GM19467 (cell line): ENCODE measurements around the gene FIG4.
A peak's percentile ranks its signal among the peaks of the same experiment; 100 is the strongest.
"Not testable (repeated sequence)": the region's sequence is repeated elsewhere in the genome, so short reads cannot be mapped to it uniquely, and the experiment has no call there.

Experiments used
- ATAC-seq: cut with Tn5 transposase; IDR thresholded peaks from one replicate; pipeline ENCODE4 v1.9.1; 2021; ENCODE audit warnings: mild to moderate bottlenecking, moderate library complexity; ENCODE audit not compliant: unreplicated experiment

Gene FIG4

DNA sequence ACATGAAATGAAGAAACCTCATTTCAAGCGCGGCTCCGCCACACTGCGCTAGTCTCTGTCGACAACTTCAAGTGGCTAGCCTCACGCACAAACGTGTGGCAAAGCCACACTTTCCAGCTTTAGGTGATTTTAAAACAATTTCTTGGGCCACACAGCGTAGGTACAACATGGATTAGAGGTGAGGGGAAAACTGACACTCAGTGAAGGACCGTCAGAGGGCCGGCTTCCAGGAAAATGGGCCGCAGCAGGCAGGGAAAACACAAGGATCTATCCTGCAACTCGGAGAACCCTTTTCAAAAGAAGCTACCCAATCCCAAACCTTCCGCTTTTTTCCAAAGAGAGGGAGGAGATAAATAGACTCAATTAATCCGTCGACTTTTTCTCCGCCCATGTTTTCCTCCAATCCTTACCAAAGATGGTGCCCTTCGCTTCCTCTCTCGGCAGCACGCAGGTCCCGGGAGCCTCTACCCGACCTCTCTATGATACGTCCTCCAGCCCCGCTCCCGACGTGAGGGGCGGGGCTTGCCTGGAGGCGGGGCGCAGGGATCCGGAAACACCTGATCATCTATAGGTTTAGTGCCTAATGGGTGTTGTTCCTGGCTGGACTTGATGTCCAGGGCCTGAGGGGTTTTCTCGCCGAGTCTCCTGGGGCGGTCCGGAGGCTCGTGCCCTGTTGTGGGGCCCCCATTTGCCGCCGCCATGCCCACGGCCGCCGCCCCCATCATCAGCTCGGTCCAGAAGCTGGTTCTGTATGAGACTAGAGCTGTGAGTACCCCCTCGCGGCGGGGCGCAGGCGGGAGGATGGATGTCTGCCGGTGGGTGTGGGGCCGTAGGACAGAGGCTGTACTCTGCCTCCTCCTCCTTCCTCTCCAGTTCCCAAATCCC, at the start of gene FIG4, which contains the start of gene AK9:
TSS of gene FIG4 (plus strand) at position 560 of the 885 bp plus-strand sequence. CDS start at position 700, 140 bp downstream.
TSS of gene AK9 (minus strand) at position 466 of the 885 bp plus-strand sequence. CDS start 15,457 bp downstream, outside the sequence.
- ATAC-seq: peak; percentile 95

DNA sequence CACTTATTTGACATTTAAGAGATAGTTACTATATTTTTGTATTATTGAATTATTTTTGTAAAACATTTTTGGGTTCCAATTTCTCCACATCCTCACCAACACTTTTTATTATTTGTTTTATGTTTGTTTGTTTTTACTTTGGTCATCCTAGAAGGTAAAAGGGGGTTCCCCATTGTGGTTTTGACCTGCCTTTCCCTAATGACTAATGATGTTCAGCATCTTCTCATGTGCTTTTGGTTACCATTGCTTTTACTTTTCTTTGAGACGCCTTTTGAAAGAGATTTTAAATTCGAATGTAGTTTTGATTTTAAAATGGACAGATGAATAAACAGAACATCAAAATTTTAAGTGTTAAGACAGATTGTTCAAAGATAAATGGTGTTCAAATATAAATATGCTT, 47.0 kb upstream of the FIG4 start:
- ATAC-seq: no peak

DNA sequence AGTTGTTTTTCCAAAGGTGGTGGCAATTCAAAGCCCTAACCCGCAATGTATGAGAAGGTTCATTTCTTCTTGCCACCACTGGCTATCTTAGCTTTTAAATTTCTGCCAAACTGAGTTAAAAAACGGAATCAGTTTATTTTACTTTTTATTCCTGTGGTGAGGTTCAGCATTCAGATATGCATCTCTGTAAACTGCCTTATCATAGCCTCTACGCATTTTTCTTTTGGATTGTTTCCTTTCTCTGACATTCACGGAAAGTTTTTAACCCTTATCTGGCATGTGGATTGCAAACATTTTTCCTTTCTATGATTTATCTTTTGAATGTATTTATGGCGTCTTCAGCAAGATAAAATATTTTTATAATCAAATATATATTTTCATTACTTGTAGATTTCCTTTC, 37.8 kb upstream of the FIG4 start:
- no peak for ATAC-seq

DNA sequence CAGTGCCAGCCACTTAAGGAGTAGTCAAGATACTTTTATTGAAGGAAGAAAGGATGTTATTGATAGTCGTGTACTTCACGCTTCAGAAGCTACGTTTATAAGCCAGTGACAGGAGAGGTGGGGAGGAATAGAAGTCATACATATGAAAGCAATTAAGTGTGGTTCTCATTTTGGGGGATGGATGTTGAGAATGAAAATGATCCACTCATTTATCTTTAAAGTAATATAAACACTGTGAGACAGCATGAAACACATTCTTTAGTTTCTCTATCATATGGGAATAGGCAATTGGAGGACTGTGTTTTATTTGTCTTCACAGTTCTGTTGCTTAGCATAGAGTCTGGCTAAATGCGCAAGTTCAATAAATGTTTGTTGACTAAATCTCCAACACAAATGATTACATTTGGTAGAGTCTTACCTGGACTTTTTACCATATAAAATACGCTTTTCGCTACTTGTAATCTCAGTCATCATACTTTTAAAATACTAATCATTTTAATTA, 35.3 kb upstream of the FIG4 start:
- ATAC-seq: no peak

DNA sequence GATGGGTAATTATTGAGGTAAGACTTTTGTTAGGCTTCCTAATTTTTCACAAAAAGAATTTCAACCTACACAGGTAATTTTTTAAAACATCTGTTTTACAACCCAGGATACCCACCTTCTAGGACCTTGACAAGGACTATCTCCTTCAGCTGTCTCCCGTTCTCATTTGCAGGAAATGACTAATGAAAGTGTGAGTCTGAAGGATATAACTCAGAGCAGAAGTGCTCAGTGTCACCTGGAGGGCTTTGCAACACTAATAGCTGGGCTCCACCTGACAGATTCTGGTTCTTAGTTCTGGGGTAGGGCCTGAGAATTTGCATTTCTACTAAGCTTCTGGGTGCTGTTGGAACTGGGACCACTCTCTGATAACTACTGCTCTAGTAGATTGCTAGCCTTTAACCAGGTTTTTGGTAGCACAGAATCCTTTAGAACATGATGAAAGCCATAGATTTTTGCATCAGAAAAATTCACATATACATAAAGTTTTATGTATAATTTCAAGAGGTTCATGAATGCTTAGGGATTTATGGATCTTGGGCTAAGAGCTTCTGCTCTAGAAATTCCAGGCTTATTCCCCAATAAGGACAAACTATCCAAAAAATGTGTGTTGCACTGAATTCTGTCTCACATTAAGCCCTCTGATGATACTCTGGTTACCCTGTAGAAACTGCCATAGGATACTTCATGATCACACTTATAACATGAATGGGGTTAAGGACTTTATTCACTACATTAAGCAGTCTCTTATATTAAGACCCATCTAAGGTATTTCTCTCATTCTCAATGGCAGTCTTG, 30.4 kb upstream of the FIG4 start:
- ATAC-seq: no peak

GRCh38 chr6:109662192-109662591, 28.9 kb upstream of the FIG4 start:
- ATAC-seq: no peak

GRCh38 chr6:109669811-109670210, 21.3 kb upstream of the FIG4 start:
- ATAC-seq: no peak

DNA sequence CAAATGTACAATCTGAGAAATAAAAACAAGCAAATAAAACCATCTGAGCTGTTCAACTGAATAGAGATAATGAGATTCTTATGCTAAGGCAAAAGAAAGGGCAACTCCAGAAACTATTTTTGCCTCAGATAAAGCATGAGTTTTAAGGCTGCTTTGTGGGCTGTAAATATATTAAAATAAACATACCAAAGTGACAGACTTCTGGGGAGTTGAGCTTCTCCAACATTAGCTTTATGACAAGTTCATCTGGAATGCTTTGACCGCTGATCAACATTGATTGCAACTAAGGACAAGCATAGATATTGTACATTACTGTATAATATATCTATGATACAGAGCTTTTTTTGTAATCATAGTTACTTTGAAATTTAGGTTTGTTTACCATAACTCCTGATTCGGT, 19.4 kb upstream of the FIG4 start:
- no peak for ATAC-seq

DNA sequence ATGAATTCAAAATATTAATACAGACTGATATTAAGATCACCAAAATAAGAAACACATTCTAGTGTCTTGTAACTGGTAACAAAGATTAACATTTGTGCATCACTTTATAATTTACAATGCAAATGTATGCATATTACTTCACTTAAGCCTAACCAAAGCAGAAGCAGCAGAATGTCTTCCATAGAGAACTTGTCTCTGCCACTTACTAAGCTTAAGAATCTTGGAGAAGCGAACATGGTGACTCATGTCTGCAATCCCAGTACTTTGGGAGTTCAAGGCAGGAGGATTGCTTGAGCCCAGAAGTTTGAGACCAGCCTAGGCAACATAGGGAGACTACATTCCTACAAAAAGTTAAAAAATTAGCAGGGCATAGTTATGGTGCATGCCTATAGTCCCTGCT, 18.9 kb upstream of the FIG4 start:
- ATAC-seq: no peak

DNA sequence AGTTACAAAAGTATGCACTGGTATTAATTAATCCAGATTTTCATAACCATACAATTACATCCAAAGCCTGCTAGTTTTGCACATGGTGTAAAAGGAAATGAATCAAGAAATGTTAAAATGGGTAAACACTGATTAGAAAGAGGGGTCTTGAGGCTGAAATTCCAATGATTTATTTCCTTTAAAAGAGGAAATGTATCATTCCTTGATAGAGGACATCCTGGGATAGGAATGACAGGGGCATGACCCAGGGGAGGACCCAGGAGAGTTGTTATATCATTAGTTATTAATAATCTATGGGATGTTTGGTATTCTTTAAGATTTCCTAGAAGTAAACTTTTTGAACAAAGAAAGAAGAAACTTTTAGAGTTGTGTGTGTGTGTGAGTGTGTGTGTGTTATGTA, 18.3 kb upstream of the FIG4 start:
- ATAC-seq: no peak

GRCh38 chr6:109676724-109677123, 14.4 kb upstream of the FIG4 start:
- no peak for ATAC-seq

DNA sequence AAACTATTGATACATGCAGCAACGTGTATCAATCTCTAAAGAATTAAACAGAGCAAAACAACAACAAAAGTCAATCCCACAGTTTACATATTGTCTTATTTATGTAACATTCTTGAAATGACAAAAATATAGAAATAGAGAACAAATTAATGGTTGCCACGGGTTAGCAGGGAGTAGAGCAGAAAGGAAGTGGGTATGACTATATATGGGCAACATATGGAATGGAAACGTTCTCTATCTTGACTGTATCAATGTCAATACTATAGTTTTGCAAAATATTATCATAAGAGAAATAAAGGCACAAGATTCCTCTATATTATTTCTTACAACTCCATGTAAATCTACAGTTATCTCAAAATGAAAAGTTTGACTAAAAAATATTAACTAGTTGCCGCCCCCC, 12.9 kb upstream of the FIG4 start:
- ATAC-seq: no peak

GRCh38 chr6:109678661-109679505, 12.2 kb upstream of the FIG4 start:
- ATAC-seq: not testable (repeated sequence)

GRCh38 chr6:109686566-109687265, 4.4 kb upstream of the FIG4 start:
- ATAC-seq: no peak

DNA sequence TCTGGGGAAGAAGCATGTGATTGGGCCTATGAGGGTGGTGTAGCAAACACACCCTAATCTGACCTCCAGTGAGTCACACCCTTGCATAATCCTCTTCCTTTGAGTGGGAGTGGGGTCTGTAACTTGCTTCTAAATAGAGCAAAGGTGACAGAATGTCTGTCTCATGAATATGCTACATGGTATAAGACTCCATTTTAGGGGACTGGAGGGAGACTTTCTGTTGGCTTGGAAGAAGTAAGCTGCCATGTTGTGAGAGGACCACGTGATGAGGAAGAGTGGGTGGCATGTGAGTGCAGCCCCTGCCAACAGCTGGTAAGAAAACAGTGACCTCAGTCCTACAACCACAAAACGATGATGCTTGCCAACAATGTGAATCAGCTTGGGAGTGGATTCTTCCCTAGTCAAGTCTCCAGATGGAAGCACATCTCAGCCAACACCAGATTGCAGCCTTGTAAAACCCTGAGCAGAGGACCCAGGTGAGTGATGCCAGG, 3.8 kb upstream of the FIG4 start:
- ATAC-seq: no peak

DNA sequence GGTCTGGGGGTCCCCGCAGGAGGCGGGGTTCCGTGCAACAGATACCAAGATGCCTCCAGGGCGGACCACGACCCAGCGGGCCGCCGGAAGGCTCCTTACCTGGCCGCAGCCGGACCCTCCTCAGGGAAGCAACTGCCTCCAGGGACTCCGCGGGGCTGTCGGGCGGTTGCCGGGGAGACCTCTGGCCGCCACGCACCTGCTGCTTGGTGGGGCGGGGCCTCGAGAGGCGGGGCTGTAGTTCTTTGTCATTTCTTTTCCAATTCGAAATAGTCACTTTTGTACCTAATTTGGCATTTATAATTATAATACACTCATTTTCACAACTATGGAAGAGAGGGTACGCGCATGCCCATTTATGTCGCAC, 741 bp upstream of the FIG4 start:
- peak; percentile 41 for ATAC-seq

- ATAC-seq: peak; percentile 30
Observed at GRCh38 chr6:109693111-109693510, 2.0 kb downstream of the FIG4 start.

DNA sequence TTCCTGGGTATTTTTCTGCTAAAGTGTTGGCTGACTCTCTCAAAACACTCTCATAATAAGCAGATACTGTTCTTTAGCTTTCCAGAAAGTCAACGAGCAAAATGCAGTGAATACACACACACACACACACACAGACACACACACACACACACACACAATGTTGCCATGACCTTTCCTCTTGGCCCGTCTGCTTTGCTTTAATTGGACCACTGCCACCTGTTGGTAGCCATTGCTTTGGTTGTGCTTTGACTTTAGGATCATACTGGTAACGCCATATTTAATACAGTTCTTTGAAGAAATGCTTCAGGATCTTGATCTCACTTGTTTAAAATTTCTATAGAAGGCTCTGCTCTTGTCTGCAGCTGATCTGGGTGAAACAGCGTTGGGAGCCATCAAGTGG, 4.4 kb downstream of the FIG4 start:
- ATAC-seq: no peak

- no peak for ATAC-seq
Observed at GRCh38 chr6:109696355-109696754, 5.3 kb downstream of the FIG4 start.

DNA sequence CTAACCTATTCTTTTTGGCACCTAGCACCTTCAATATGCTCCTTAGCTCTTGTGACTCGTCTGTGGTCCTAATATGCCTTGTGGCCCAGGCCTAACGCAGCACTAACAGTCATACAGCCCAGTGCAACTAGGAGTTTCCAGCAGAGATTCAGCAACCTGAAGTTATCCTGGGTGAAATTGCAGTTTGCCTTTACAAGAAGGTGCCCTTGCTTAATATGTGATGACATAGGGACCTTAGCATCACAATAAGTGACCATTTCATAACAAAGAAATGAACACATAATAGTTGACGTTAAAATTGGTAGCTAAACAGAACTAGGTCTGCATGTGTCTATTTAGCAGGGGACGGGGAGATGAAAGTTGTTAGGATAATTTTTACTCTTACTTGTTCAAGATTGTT, 10.1 kb downstream of the FIG4 start:
- ATAC-seq: no peak
